Activated CD4-positive, alpha-beta T cell treated with anti-CD3 and anti-CD28 coated beads, Interleukin-2, amount 50 U/mL, for 16 hours (primary cell): ENCODE data around the gene CAMTA1.
"Not testable (repeated sequence)": the region's sequence is repeated elsewhere in the genome, so short reads cannot be mapped to it uniquely, and the experiment has no call there.

Experiments used
- DNase-seq: peaks from one replicate; pipeline ENCODE4 v3.0.0-alpha.2; 2020

Gene CAMTA1

DNA sequence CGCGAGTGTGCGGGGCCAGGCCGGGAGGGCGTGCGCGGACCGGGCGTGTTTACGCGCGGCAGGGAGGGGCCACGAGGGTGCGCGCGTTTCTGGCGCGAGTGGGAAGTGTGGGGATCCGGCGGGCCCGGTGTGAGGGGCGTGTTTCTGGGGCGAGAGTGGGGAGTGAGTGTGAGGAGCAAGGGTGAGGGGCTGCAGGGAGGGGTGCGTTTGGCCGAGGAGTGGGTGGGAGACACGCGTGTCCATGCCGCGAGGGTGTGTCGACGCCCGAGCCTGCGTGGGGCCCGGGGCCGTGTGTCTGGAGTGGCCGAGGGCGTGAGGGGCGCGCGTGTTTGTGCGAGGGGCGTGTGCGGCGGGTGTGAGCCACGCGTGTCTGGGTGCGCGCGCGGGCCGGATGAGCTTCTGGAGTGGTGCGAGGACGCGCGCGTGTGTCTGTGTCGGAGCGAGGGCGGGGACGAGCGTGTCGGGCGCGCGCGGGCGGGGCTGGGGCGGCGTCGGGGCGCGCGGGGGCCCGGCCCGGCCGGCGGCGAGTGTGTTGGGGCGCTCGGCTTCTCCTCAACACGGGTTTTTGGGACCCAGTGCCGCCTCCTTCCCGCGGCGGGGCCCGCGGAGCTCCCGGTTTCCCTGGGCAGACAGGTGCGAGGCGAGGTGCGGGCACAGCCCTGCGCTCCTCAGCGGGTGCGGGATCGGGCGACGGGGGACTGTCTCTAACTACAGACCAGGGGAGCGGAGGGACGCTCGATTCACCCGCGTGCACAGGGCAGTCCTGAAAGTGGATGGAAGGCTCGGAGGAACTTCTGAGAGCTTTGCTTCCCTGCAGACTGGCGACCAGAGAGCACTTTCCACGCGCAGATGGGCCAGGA is 920.0 kb downstream of the CAMTA1 start:
- DNase-seq: no peak

DNA sequence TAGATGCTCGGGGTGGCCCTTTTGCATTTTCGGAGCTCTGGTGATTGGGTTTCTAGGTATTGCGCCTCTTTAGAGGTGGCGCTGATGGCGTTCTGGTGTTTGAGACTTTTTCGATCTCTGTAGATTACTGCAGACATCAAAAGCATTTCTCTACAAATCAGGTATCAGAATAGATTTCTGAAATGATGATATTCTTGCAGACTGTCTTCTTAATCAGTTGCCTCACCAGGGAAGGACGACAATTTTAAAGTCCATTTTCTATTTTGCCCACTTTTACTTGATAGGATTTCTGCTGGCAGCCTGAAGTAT is 920.6 kb downstream of the CAMTA1 start:
- DNase-seq: no peak

DNA sequence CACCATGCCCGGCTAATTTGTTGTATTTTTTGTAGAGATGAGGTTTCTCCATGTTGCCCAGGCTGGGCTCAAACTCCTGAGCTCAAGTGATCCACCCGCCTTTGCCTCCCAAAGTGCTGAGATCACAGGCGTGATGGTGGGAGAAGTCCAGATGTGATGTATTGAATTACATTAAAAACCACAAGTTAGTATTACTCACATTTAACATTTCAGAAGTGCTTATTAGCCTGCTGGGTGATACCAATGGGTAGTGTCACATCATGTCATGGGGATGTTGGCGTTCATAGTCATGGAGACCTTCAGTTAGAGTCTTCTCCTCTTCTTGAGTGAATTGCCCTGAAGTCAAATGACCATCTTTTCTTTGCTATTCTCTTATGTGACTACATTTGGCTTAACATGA is 922.3 kb downstream of the CAMTA1 start:
- DNase-seq: no peak

DNA sequence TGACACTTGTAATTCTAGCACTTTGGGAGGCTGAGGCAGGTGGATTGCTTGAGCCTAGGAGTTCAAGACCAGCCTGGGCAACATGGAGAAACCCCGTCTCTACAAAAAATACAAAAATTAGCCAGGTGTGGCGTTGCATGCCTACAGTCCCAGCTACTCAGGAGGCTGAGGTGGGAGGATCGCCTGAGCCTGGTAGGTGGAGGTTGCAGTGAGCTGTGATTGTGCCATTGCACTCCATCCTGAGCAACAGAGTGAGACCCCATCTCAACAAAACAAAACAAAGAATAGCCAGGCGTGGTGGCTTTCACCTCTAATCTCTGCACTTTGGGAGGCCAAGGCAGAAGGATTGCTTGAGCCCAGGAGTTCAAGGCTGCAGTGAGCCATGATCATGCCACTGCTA is 922.8 kb downstream of the CAMTA1 start:
- not testable (repeated sequence) for DNase-seq

DNA sequence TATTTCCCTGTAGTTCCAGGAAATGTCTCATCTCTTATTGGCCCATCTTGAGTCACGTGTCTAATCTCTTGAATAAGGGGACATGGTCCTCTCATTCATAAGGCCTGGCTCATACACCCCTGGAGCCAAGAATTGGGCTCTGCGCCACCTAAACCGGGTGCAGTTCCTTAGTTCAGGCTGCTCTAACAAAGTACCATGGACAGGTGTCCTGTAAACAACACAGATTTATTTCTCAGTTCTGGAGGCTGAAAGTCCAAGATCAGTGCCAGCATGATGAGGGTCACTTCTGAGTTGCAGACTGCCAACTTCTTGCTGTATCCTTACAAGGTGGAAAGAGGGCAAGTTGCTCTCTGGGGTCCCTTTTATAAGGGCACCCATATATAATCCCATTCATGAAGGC is 925.6 kb downstream of the CAMTA1 start:
- DNase-seq: no peak

DNA sequence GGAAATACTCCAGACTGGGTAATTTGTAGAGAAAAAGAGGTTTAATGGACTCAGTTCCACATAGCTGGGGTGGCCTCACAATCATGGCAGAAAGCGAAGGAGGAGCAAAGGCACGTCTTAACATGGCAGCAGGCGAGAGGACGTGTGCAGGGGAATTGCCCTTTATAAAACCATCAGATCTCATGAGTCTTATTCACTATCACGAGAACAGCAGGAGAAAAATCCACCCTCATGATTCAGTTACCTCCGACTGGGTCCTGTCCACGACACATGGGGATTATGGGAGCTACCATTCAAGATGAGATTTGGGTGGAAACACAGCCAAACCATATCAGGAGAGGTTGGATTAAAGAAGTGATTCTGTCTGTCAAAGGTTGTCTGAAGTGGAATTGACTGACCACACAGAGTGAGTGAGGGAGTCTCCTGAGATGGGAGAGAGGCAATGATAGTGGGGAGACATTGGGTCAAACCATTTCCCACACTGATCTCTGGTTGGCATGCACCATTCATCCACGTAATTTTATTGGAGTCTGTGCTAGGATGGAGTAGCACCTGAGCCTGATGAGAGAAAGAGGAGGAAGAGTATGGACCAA is 927.6 kb downstream of the CAMTA1 start:
- DNase-seq: no peak

DNA sequence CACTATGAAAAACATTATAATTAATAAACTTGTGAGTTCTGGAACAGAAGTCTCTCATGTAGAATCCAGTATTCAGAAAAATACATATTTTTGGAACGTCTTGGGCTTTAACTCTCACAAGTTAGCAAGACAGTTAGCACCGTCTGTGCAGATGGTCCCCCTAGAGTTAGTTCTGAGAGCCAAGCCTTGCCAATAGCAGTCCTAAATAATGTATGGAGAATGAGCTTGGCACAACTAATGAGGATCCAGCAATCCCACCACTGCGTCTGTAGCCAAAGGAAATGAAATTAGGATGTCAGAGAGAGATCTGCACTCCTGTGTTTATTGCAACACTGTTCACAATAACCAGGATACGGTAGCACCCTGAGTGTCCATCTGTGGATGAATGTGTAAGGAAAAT is 931.3 kb downstream of the CAMTA1 start:
- no peak for DNase-seq

DNA sequence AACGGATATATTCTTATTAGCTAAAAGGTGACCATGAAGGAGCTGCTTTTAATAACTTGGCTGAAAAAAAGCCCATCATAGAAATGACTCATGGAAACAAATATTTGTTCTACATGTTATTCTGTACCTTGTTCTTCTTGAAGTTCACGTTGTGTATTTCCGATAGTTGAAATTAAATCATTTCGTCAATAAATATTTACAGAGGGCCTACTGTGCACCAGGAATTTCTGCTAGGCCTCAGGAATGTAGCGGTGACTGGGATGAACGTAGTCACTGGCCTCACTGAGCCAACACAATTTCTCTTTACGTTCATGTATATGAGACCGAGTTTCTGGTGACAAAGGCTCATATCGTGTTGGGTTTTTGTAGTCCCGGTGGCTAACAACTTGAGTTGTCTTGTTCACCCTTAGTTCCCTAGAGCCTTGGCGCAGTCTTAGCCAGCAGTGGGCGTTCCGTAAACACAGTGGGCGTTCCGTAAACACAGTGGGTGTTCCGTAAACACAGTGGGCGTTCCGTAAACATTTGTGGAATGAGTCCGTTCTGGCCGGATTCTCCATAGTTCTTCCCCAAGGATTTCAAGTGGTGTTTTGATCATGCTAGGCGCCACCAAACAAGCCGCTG is 932.6 kb downstream of the CAMTA1 start:
- no peak for DNase-seq

DNA sequence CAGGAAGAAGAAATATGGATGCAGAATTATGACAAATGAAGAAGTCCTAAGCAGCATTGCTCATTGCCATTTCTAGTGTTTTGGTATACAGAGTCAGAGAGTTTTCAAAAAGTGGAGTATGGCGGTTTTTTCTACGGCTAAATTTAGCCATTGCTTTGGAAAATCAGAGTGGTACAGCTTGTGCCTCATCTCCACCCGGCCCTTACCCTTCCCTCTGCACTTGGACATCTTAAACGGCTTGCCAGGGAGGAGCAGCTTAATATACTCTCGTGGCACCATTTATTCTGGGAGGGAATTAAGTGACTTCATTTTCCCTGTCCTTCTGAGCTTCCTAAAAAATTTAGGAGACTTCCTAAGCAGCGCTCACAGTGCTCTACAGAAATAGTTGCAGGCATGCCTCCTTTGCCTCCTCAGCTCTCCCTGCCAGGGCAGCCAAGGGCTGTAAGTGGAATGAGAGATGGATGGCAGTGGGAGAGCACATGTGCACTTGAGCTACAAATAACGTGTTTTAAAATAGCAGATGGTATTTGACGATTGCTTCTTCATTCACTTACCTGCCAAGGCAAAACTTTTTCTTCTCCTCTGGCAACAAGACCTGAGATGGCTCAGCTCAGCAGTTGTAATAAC is 934.3 kb downstream of the CAMTA1 start:
- no peak for DNase-seq

DNA sequence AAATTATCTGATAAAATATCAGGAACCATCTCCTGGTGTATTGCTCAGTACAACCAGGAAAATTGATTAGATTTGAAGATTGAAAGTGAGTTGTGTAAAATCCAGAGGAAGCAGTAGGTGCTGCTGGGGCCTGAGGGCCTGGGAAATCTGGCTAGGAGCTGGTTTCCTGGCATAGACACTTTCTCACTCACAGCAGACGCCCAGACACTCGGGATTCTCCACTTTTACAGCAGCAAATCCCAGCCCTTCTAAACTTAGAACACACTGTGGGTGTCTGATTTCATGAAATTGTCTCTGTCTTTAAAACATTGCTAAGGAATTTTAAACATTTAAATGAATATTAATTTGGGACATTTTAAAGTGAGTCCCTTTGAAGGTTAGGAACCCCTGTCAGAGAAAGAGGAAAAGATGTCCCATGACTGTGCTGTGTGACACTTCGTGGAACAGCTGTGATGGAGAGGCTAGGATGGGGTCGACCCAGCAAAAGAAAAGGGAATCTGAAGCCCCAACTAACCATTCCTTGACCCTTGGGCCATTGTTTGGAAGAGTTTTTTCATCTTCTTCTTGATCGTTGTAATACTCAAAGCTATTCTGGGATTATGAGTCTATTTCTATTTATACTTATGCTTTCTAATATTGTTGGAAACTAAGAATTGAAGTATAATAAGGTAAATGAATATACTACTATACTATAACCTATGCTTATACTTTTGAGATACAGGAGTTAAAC is 936.9 kb downstream of the CAMTA1 start:
- DNase-seq: no peak

DNA sequence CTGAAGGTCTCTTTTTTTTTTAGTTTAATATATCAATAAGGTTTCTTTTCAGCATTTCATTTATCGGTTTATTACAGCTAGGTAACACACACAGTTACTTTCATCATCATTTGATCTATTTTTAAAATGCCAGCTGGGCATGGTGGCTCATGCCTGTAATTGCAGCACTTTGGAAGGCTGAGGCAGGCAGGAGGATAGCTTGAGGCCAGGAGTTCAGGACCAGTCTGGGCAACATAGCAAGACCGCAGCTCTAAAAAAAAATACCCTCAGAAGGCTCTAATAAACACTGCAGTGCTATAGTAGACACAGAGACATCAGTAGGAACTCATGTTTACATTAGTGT is 937.4 kb downstream of the CAMTA1 start:
- no peak for DNase-seq

DNA sequence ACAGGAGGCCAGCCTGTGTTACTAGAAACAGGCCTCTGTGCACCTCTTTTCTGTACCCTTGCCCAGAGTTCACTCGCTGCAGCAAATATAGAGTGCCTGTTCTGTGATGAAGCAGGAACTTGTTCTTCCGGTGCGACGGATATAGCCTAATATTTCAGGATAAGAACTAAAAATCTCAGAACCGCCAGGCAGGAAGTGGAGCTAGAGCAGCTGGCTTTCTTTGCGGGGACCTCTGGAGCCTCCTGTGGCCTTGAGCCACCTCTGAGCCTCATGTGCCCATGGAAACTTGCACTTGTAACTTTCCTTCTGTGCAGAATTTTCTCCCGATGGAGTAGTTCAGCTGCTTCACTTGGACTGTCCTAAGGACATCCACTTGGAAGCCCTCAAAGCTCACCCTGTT is 941.4 kb downstream of the CAMTA1 start:
- DNase-seq: no peak

DNA sequence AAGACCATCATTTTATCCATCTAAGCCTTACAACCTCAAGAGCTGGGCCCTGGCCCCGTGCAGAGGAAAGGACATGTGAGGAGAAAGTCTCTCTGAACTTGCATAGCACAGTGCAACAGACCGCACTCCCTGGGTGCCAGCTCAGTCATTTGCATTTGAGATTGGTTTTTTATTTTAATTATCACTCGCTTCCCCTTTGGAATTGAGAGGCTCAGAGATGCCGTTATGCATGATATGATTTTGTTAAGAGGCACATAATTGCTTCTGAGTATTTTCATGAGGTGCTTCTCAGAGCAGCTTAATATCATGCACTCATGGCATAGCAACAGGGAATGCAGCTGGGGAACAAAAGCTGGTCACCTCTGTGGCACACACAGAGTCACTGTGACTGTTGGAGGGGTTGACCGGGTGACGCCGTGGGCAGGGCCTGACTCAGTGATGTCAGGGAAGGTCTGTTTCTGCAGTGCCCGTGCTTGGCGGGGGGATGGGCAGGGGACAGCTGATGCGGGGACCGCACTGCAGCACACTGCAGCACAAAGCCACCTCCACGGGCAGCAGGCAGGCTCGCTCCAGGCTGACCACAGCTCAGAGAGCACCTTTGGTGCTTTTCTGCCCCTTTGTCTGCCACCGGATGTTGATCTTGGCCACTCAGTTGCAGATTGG is 942.7 kb downstream of the CAMTA1 start:
- no peak for DNase-seq

DNA sequence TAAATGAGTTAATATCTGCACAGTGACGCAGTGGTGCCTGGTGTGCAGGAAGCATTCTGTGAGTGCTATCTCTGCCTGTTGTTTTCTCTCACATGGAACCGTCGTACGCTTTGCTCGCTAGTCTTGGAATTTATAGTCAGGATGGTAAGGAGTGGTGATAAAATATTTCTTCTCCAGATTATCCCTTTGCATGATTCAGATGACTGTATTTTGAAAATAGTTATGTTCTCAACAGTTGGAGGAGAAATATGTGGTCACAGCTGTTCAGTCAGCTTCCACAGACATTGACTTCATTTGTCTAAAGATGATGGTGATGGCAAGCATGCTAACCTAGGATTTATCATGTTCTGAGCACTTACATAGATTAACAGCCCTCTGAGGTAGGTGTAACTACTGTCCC is 944.5 kb downstream of the CAMTA1 start:
- DNase-seq: no peak

DNA sequence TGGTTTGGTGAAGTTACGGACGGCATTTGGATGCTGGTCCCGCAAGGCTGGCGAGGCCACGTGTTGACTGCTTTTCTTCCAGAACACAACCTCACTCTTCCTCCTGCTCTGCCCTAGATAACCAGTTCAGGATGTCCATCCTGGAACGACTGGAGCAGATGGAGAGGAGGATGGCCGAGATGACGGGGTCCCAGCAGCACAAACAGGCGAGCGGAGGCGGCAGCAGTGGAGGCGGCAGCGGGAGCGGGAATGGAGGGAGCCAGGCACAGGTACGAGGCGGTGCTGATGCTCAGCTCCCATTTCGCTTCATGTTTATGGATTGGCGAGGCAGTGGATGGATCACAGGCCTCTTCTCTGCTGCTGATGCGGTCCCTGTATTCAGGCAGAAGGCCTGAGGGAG is 947.1 kb downstream of the CAMTA1 start:
- no peak for DNase-seq

DNA sequence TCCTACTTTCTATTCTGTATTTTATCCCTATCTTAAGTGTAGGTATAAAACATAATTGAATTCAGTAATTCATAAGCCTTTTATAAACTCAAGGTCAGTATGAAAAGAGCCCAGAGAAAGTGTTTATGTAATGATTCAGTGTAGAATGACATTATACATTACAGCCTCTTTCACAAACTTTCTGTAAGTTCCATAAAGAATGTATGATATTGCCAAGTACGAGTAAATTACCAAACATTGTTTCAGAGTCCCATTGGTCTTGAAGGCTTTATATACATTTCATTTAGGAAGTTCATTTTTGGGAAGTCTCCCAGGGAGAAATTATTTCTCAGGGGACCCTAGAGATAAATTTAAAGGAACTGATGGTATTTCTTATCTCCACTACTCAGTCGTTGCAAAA is 948.0 kb downstream of the CAMTA1 start:
- no peak for DNase-seq

DNA sequence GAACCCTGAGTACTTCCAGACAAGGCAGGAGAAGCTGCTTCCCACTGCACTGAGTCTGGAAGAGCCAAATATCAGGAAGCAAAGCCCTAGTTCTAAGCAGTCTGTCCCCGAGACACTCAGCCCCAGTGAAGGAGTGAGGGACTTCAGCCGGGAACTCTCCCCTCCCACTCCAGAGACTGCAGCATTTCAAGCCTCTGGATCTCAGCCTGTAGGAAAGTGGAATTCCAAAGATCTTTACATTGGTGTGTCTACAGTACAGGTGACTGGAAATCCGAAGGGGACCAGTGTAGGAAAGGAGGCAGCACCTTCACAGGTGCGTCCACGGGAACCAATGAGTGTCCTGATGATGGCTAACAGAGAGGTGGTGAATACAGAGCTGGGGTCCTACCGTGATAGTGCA is 952.8 kb downstream of the CAMTA1 start:
- DNase-seq: no peak

DNA sequence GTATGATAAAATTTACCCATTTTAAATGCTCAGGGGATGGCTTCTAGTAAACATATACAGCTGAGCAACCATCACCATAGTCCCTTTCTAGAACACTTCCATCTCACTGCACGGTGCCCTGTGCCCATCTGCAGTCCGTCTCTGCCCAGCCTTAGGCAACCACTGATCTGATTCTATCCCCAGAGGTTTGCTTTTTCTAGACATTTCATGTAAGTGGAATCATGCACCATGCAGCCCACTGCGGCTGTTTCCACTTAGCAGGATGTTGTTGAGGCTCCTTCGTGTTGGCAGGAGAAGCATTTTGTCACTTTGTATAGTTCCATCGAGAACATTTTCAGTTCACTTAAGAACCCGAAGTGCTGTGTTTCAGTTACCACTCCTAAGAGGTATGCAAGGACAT is 958.1 kb downstream of the CAMTA1 start:
- DNase-seq: no peak

DNA sequence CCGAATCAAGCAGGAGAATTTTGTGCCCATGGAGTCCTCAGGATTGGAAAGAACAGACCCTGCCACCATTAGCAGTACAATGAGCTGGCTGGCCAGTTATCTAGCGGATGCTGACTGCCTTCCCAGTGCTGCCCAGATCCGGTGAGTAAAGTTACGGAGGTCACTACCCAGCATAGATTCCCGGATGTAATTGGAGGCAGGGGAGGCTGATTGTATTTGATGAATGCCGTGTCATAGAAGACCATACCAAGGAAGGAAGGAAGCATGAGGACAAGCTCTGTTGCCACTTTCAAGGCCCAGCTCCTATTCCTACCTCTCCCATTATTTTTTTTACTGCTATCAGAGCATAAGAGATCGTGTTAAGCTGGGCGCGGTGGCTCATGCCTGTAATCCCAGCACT is 959.6 kb downstream of the CAMTA1 start:
- DNase-seq: no peak

DNA sequence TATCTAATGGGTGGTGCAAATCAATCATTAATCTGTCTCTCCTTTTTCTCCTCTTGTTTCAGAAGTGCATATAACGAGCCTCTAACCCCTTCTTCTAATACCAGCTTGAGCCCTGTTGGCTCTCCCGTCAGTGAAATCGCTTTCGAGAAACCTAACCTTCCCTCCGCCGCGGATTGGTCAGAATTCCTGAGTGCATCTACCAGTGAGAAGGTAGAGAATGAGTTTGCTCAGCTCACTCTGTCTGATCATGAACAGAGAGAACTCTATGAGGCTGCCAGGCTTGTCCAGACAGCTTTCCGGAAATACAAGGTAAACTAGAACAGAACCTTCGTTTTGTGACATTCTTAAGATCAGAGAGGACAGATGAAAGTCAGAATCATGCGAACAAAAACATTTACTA is 960.5 kb downstream of the CAMTA1 start:
- no peak for DNase-seq

DNA sequence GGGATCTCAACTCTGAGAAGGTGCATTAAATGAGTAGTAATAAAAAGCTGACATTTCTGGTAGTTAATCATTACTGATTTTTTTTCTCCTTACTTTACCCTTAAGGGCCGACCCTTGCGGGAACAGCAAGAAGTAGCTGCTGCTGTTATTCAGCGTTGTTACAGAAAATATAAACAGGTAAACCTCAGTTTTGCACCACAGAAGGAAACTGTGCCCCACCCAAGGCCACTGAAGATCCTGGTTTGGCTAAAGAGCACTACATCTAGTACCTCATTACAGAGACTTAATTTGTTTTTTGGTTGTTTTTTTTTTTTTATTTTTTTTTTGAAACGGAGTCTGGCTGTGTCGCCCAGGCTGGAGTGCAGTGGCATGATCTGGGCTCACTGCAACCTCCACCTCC is 962.4 kb downstream of the CAMTA1 start:
- no peak for DNase-seq

DNA sequence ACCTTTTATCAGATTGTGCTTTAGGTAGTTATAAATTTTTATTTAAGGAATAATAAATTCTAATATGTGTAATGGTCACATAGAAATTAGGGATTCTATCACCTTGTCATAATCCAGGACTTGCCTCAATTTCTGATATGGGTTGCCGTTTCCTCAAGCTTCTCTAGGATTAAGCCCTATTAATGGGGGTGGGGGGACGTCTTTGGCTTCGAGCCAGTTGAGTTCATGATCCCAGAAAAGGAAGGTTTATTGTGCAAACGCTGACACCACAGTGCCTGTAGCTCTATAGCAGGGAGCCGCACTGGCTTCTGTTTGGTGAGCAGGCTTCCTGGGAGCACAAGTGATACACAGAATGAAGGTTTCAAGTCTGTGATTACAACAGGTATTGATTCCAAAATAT is 963.9 kb downstream of the CAMTA1 start:
- no peak for DNase-seq

DNA sequence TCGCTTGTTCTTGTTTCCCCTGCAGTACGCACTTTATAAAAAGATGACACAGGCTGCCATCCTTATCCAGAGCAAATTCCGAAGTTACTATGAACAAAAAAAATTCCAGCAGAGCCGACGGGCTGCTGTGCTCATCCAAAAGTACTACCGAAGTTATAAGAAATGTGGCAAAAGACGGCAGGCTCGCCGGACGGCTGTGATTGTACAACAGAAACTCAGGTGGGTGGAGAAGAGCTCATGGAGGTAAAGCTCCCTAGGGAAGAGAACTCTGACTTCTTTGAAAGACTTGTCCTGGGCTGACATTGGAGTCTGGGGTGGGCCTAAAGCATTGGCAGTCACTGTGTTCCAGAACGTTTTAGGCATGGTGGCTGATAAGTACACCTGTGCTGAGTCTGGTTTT is 965.9 kb downstream of the CAMTA1 start:
- DNase-seq: no peak
